Mesenteric fat pad (tissue), 1 donor: ENCODE measurements around the gene CYP26A1. TPM values are rescaled to one million over a fixed set of nuclear protein-coding genes. Genes with fewer than 3 reads are reported as not detected.

Experiments
- DNase-seq: peaks from one replicate; pipeline ENCODE4 v3.0.0-alpha.2; 2020; ENCODE audit warnings: low spot score
- total RNA-seq: library from RNA; stranded (reverse); fragmentation: NEBNext Ultra II Directional; extraction: Animal tissue kit (Norgen Biotek cat#: 25700); gene quantifications from one replicate; pipeline ENCODE4 v1.2.1, GENCODE V29; 2021
- donor health status: DM: yes; HTN: yes; CAD: no.

The CYP26A1 gene
- total RNA-seq, 1 donor from 2014 or later: not detected

DNA sequence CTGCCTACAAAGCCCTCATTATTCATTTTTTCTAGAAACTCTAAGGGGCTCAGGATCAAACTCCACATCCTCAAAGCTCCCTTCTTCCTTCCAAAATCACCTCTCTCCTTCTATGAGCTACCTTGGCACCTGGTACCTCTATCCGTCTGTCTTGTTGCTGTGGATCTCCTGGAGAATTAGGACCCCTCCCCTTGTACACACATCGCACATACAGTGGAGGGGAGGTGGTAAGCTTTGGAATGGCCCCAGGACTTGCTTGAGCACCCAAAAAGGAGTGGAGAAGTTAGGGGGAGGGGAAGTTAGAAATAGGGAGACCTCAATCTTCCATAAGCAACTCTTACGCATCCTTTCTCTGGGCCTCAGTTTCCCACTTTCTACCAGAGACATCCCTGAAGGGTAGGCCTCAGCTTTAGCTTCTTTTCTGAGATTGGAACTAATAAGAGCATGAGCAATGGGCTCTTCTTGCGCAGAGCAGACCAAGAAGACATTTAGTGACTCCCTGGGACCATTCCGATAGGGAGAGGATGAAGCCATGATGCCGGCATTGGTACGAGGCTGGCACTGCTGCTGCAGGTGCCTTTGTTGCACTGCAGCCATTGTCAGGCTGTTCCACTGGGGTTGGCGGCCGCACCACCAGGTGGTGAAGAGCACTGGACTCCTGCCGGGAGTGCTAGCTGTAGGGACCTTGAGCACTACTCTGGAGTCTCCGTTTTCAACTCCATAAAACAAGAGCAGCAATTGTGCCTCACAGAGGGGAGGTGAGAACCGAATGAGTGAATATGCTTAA lies 8.6 kb upstream of the CYP26A1 start:
- no peak for DNase-seq

DNA sequence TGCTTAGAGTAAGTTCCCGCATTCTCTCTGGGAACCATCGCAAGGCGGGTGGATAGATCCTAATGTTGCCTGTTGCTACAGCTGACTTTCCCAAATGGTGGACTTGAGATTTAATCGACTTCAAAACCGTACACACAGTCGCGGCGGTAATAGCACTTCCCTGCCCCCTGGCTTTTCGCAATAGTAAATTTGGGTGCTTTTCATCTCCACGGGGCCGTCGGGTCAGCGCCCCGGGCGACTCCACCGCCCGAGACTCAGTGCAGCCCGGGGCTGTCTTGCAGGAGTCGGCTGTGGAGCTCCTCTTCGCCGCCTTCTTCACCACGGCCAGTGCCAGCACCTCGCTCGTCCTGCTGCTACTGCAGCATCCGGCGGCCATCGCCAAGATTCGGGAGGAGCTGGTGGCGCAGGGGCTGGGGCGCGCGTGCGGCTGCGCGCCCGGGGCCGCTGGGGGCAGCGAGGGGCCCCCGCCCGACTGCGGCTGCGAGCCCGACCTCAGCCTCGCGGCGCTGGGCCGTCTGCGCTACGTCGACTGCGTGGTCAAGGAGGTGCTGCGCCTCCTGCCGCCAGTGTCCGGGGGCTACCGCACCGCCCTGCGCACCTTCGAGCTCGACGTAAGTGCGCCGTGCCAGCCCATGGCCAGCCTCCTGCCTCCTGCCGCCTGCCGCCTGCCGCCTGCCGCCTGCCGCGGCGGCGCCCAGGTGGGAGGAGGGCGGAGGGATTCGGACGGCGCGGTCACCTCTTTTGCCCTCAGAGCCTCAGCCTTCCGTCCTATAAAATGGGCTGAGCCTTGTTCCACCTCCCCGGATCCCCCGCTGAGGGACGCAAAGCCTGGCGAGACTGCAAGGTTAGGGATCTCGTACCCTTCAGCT lies 7.8 kb upstream of the CYP26A1 start:
- no peak for DNase-seq

DNA sequence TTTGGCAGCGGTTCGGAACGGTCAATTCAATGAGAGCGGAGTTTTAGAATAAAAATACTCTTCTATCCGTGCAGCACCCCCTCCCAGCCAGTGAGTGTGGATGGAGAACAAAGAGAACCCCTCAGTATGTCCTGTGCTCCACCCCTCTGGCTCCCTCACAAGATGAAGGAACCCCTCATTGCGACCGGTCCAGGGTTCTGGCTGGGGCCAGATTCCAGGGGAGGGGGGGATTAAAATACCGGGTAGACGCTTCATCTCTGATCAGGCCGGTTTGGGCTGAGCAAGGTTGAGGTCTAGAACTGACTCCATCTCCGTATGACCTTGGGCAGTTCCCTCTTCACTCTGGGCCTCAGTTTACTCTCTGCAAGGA lies 7.2 kb upstream of the CYP26A1 start:
- DNase-seq: no peak

DNA sequence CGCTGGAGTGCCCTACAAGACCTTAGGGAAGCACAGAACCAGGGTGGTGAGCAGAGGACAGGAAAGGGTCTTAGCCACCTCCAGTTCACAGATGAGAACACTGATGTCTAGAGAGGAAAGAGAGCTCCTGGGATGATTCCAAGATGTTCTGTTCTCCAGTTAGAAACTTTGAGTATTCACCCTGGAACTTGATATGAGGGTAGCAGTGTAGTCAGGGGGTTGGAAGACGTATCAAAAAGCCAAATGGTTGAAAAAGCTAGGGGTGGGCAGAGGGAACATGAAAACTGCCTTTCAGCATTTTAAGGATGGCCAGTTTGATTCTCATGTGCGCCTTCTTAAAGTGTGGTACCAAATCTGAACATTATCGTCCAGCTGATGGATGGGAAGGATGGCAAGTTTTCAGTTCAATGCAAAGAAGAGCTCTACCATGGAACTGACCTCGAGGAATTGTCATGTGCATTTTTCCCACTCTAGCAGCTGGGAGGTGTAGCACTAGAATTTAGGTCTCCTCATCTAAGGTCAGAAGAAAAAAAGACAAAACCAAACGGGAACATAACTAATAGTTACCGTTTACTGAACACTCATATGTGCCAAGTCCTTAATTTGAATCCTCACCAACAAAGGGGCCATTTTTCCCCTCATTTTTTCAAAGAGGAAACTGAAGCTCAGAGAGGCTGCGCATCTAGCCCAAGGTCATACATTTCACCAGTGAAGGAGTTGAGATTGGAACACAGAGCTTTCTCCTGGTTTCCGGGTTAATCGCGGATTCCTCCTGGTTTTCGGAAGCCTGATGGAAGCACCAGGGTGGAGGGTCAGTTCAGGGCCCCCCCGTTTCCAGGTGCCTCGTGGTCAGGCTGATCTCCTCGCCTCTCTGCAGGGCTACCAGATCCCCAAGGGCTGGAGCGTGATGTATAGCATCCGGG lies 6.0 kb upstream of the CYP26A1 start:
- DNase-seq: no peak

DNA sequence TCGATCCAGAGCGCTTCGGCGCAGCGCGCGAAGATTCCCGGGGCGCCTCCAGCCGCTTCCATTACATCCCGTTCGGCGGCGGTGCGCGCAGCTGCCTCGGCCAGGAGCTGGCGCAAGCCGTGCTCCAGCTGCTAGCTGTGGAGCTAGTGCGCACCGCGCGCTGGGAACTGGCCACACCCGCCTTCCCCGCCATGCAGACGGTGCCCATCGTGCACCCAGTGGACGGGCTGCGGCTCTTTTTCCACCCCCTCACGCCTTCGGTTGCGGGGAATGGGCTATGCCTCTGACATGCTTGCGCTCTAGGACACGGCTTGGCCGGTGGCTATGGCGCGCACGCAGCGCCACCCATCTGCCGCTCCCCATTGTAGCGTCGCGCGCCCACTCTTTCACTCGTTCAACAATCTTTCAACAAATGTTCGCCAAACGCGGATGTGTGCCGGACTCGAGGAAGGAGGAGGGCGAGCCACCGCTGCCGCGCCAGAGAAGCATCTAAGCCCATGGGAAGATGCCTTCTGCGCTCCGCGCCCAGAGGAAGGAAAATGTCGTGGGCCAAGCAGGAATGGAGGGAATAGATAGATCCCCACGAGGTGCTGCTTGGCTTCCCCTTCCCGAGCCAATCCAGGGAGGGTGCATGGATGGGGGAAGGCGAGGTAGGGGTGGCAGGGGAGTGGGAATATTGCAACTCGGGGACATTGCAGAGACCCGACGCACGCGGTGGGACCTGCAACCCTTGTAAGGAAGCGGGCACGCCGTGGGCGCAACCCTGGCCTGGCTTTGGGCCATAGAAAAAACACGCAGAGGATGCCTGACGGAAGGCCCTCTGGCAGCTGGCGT lies 5.1 kb upstream of the CYP26A1 start:
- no peak for DNase-seq

DNA sequence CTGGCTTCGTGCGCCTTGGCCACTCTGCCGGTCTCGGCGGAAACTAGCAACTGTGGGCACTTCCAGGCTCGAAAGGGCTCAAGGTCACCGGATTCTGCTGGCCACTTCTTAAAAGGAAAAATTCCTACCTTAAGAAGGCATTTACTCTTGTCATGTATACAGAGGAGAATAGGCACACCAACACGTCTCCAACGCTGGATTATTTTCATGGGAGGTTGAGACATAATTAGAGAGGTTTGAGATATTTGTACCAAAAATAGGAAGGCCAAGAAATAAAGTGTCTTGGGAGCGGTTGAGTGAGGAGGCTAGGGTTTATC lies 4.5 kb upstream of the CYP26A1 start:
- no peak for DNase-seq

DNA sequence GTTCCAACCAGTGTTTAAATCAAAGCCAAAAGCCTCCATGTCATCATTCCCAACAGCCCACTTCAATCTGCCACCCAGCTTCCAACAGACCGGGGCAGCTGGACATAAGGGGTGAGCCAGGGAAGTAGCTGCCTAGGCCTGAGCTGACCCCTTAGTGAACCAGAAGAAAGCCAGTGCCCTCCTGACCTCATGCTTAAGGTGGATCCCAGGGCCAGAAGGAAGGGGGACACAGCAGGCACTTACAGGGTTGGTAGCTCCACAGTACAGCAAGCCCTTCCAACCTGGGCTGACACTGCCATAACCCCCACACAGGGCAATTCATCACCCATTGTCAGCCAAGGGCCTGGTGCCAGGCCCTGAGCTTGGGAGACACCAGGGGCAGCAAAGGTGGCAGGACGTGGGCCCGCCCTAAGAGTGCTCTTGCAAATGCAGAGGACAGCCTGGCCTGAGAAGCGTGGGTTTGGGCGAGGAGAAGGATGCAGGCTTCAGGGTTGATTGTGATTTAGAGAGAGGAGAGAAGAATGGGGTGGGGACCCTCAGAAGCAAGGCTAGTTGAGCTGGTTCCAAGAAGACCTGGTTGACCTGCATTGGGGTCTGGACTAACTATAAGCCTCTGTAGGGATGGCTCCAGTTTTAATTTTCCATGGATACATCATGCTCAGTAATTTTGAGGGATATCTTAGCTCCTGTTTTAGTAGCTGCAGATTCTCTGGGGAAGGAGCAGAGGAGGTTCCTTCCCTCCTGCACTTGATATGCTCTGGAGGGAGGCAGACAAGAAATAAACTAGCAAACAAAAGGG lies 3.1 kb upstream of the CYP26A1 start:
- DNase-seq: no peak

DNA sequence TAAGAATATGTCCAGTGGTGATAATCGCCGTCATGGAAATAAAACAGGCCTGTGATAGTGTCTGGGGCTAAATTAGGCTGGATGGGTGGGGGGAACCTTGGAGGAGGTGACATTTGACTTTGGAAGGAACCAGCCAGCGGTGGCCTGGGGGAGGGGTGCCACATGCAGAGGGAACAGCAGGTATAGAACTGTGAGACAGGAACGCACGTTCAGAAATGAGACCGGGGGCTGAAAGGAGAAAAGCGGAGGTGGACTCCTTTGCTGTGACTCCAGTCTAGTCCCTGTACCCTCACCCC lies 2.6 kb upstream of the CYP26A1 start:
- DNase-seq: no peak

DNA sequence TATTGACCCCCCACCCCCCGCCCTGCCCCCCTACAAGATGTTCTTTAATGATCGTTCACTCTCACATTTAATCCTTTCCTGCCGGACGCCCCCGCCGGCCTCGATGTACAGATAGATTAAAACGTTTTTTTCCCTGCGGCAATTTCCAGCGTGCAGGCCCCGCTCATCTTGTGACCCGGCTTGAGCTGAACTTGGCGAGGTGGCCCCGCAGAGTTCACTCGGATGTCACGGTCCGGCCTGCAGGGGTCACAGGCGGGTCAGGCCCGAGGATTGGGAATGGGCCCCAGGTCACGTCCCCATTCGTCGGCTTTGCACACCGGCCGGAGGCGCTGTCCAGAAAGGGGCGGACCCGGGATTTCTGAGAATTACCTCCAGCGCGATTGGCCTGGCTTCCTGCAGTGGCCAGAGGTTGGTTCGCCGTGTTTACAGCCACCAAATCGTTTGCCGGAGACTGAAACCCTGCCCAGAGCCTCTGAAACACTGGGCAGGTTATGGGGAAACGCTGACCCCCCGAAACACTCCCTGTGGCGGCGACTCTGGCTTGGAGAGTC lies 1.9 kb upstream of the CYP26A1 start:
- DNase-seq: no peak

DNA sequence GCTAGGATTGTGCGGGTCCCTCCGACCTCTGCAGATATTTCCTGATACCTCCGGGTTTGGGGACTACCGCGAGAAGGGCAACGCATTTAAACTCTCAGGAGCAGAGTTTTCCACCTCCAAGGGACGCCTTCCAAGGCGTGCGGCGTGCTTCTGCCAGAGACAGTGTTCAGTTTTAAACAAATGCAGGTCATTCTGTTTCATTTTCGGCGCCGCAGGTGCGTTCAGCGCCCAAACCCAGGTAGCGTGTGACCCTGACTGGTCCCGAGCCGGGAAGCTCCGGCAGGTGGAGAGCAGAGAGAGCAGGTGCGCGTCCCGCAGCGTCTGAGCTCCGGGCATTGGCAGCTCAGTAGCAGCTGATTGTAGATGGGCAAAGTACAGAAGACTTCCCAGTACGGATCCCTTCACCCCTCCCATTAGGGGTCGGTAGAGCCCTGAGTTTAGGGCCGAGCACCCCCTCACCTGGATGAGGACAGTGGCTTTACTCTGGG lies 1.4 kb upstream of the CYP26A1 start:
- DNase-seq: no peak

DNA sequence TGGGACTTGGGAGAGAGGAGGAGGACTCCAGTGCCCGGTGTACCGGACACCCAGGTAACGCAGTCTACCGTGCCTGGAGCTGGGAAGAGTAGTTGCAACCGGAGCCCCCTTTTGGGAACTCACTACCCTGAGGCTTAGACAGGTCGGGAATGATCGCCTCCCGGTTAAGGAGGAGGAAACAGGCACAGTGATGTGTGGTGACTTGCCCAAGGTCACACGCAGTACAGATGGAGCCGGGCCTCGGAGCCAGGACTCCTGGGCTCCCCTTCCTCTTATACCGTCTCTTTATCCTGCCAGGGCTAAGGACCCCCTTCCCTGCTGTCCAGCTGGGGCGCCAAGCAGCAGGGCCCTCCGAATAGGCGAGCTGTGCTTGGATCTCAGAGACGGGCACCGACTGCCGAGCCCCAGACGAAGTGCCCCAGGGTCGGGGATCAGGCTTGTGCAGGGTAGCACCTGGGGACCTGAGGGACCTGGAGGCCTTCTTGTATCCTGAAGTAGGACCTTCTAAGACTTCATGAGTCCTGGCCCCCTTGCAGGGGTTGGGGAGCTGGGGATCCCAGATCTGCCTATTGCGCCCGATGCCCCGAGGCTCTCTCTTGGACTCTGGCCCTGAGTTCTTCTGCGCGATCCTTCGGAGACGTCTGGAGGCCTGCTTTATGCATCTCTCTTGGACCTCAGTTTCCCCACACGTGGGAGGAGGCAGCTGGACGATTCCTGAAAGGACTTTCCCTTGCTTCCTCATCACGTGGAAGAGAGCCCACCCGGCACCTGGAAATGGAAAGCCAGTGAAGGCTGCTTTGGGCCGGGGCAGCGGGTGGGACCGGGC lies 767 bp upstream of the CYP26A1 start:
- DNase-seq: no peak

DNA sequence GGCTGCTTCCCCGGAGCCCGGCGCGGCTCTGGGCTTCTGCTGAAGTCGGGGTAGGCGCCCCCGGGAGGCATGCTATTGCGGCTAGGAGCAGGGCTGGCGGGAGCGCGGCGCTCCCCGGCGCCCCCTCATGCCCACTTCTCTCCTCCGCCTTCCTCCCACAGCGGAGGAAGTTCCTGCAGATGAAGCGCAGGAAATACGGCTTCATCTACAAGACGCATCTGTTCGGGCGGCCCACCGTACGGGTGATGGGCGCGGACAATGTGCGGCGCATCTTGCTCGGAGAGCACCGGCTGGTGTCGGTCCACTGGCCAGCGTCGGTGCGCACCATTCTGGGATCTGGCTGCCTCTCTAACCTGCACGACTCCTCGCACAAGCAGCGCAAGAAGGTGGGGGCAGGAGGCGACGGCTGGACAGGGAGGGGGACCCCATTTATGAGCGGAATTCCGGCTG lies 479 bp downstream of the CYP26A1 start:
- no peak for DNase-seq

DNA sequence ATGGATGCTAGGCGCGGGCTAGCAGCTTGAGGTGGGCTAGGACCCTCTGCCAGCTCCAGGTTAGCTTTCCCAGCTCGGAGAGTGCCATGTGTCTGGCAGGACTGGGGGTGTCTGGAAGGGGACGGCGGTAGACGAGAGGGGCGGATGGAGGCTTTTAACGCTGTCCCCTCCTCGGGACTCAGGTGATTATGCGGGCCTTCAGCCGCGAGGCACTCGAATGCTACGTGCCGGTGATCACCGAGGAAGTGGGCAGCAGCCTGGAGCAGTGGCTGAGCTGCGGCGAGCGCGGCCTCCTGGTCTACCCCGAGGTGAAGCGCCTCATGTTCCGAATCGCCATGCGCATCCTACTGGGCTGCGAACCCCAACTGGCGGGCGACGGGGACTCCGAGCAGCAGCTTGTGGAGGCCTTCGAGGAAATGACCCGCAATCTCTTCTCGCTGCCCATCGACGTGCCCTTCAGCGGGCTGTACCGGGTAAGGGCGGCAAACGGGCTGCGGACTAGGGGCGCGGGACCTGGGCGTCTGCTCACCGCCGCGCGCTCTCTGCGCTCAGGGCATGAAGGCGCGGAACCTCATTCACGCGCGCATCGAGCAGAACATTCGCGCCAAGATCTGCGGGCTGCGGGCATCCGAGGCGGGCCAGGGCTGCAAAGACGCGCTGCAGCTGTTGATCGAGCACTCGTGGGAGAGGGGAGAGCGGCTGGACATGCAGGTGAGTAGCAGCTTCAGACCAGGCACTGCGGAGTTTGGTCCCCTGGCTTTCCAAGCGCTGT lies 1.1 kb downstream of the CYP26A1 start:
- no peak for DNase-seq

DNA sequence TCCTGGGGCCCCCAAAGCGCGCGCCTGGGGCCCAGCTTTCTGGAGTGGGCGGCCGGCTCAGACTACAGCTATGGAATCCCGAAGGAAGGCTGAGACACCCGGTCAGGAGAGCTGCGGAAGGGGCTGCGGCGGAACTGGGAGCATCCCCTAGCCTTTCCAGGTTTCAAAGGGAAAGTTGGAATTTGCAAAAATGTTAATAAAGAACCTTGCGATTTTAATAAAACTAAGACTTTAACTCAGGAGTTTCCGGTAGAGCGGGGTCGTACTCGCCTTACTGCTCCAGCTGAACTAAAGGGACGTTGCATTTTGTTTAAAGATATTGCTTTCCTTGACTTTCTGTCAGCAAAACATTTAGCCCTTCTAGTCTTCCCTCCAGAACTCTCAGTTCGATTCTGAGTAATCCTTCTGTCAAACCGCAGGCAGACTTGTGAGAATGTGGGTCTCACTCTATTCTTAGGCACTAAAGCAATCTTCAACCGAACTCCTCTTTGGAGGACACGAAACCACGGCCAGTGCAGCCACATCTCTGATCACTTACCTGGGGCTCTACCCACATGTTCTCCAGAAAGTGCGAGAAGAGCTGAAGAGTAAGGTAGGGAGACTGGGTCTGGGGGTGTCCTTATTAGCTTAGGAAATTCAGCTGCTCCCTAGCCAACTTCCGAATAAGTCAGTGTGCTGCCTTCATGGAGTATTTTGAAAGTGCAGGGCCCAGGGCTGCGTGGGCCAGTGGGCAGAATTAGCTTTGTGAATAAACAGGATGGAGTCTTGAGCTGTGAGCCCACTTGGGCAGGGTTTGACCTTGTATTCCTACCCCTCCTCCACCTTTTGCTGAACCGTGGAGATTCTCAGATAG lies 1.9 kb downstream of the CYP26A1 start:
- no peak for DNase-seq

DNA sequence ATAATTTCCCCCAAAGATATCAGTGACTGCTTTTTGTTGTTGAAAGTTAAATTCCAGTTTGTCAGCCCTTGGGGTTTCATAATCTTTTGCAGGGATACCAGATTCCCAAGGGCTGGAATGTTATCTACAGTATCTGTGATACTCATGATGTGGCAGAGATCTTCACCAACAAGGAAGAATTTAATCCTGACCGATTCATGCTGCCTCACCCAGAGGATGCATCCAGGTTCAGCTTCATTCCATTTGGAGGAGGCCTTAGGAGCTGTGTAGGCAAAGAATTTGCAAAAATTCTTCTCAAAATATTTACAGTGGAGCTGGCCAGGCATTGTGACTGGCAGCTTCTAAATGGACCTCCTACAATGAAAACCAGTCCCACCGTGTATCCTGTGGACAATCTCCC lies 3.2 kb downstream of the CYP26A1 start:
- no peak for DNase-seq

DNA sequence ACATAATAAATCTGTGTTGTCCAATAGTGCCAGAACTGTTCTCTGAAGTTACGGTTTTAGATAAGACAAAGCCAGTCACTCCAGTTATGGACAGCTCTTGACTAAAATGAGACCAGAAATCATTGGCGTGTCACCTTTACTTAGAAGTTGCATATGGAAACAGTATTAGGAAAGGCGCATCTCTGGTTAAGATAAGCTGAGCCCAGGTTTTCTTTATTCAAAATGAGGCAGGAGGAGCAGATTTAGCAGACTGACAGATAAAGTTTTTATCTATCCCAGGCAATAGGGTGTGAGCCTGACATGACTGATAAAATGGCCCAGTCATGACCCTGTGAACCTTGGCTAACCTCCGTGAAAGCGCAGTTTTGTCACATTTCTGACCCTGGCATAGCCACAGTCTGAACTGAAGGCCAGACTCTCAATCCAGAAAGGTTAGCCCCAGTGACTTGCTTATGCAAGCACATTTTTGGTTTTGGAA lies 4.2 kb downstream of the CYP26A1 start:
- no peak for DNase-seq
